ENCODE results near the gene PHLDB1.

GRCh38 chr11:118618991-118619375, 11.6 kb downstream of the PHLDB1 start:
- no peak for TF ChIP-seq CTCF (IDR thresholded peaks at IDR 0.05; ENCODE audit: borderline replicate concordance, extremely low read depth, low read length, poor library complexity, severe bottlenecking)
- no peak for TF ChIP-seq EZH2 (IDR thresholded peaks at IDR 0.05; ENCODE audit: borderline replicate concordance, low read depth, low read length, severe bottlenecking)

Measured in DND-41 (cell line).